GM21717 (cell line): Measurements from ENCODE around the gene ABCG1.
"Not testable (repeated sequence)": the region's sequence is repeated elsewhere in the genome, so short reads cannot be mapped to it uniquely, and the experiment has no call there.

Experiments
- ATAC-seq: cut with Tn5 transposase; IDR thresholded peaks from one replicate; pipeline ENCODE4 v1.9.1; 2021; ENCODE audit warnings: mild to moderate bottlenecking, moderate library complexity; ENCODE audit not compliant: unreplicated experiment

ABCG1 gene

GRCh38 chr21:42218836-42219605, at the start of gene ABCG1:
Gene ABCG1 (plus strand): TSS chr21:42219140. CDS start chr21:42219263, 123 bp downstream.
- ATAC-seq = no peak

GRCh38 chr21:42169758-42170157, 49.2 kb upstream of the ABCG1 start:
- ATAC-seq = no peak

- ATAC-seq = no peak
Observed at GRCh38 chr21:42171091-42172053, 47.6 kb upstream of the ABCG1 start.

- no peak for ATAC-seq
Observed at GRCh38 chr21:42172596-42173483, 46.1 kb upstream of the ABCG1 start.

- no peak for ATAC-seq
Observed at GRCh38 chr21:42174173-42174572, 44.8 kb upstream of the ABCG1 start.

- no peak for ATAC-seq
Observed at GRCh38 chr21:42175110-42175710, 43.7 kb upstream of the ABCG1 start.

GRCh38 chr21:42176859-42177258, 42.1 kb upstream of the ABCG1 start:
- ATAC-seq = no peak

- ATAC-seq = no peak
Observed at GRCh38 chr21:42179316-42179715, 39.6 kb upstream of the ABCG1 start.

- ATAC-seq = not testable (repeated sequence)
Observed at GRCh38 chr21:42180001-42180400, 38.9 kb upstream of the ABCG1 start.

- no peak for ATAC-seq
Observed at GRCh38 chr21:42182713-42183371, 36.1 kb upstream of the ABCG1 start.

GRCh38 chr21:42183374-42184266, 35.3 kb upstream of the ABCG1 start:
- ATAC-seq = no peak

- no peak for ATAC-seq
Observed at GRCh38 chr21:42186591-42186990, 32.3 kb upstream of the ABCG1 start.

- peak; percentile 91 for ATAC-seq
Observed at GRCh38 chr21:42187976-42188653, 30.8 kb upstream of the ABCG1 start.

GRCh38 chr21:42188663-42189062, 30.3 kb upstream of the ABCG1 start:
- no peak for ATAC-seq

GRCh38 chr21:42189431-42189830, 29.5 kb upstream of the ABCG1 start:
- ATAC-seq = no peak

GRCh38 chr21:42189860-42190485, 29.0 kb upstream of the ABCG1 start:
- no peak for ATAC-seq

GRCh38 chr21:42190486-42190863, 28.5 kb upstream of the ABCG1 start:
- no peak for ATAC-seq

GRCh38 chr21:42191064-42191463, 27.9 kb upstream of the ABCG1 start:
- ATAC-seq = no peak
